Skin of body (tissue), 2 donors: ENCODE measurements around the gene TRNT1. TPM values are rescaled to one million over a fixed set of nuclear protein-coding genes. Genes with fewer than 3 reads are reported as not detected.

Experiments
- DNase-seq: peaks from one replicate; lab custom pipeline; 2025; lab: John Stamatoyannopoulos, UW
- total RNA-seq: library from RNA; depleted of rRNA; stranded (reverse); fragments of >200 nt; gene quantifications from one replicate; pipeline ENCODE4 v1.2.3, GENCODE V29; 2014

Gene TRNT1
- total RNA-seq = 34.1 TPM

DNA sequence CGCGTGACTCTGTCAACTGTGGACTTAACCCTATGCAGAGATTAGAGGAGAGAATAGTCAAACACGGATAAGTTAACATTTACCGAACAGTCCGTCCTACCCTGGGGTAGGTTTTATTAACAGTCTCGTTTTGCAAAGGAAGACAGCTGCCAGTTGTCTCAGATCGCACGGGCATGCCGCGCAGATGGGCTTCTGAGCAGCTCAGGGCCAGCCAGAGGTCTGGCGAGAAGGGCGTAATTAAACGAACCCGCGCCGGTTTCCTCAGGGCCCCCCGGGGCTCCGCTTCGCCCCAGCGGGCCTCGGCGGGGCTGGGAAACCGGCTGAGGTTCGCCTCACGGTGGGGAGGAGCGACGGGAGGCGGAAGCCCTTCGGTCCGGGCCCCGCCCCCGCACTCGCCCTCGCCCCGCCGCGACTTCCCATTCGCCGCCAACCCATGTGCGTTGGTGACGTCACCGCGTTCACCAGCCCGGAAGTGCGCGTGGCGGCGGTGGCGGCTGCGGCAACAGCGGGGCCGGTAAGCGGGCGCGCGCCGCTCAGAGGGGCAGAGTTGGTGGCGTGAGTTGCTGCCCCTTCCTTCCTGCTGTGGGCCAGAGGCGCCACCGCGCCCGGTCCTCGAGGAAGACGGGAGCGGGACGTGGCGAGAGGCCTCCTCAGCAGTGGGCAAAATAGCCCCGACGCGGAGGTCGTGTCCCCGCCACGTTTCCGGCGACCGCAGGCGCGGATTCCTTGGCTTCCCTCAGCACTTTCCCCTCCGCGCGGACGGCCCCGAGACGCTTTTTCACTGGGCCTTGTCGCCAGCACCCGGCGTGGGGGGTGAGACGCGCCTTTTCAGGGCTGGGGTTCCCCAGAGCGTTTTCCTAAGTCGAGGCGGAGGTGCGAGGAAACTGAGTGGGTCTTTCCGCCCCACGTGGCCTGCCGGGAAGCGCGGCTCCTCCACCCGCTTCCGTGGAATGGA, at the start of gene TRNT1:
TSS of gene TRNT1 (plus strand) at position 464 of the 955 bp plus-strand sequence. CDS start 2,101 bp downstream, outside the sequence.
- DNase-seq = peak; percentile 85

DNA sequence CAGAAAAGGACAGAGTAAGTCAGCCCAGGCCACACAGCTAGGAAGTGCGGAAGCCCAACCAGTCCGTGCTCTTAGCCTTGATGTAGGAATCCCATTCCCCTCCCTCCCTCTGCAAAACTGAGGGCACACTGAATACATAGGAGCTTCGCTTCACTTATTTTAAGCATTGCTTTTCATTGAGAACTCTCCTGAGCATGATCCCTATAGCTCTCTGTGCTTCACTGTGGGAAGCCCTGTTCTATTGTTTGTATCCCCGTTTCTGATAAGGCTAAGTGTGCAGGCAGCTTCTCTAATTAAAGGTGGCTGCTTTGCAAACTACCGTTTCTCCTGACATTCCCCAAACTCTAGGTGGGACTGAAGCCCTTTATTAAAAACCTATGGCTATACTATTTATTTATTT, 46.4 kb upstream of the TRNT1 start:
- DNase-seq = no peak

DNA sequence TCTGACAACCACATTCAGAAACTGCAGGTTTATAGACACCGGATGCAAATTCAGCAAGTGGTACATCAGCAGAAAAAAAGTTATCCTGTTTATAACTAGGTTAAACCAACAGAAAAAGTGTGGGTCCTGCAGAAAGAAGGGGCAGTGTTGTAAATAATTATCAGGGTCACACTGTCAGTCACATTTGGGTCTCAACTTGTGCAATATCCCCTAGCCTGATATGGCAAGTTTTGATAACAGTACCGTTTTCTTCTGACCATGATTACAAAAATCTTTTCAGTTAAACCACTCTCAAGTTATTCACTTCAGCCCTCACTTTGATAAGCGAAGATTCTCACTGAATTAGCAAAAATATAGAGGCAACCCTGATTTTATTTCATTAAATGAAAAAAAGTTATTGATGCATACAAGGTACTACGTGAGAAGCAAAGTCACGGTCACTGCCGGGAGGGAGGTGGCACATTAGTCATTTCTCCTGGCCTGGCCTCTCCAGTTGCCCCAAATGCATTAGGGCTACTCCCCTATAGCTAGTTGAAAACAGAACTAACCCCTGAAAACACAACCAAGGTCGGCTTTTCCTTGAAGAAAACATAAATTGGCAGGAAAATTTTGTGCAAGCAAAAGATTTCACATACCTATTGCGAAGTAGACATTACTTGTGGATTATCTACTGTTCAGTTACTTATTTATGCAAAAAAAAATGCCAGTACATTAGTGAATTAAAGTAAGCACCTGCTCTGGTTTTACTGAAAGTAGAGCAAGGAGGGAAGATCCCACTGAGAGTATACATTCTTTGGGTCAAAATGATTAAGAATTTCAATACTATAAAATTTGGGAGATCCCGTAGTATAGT, 45.1 kb upstream of the TRNT1 start:
- DNase-seq = no peak

DNA sequence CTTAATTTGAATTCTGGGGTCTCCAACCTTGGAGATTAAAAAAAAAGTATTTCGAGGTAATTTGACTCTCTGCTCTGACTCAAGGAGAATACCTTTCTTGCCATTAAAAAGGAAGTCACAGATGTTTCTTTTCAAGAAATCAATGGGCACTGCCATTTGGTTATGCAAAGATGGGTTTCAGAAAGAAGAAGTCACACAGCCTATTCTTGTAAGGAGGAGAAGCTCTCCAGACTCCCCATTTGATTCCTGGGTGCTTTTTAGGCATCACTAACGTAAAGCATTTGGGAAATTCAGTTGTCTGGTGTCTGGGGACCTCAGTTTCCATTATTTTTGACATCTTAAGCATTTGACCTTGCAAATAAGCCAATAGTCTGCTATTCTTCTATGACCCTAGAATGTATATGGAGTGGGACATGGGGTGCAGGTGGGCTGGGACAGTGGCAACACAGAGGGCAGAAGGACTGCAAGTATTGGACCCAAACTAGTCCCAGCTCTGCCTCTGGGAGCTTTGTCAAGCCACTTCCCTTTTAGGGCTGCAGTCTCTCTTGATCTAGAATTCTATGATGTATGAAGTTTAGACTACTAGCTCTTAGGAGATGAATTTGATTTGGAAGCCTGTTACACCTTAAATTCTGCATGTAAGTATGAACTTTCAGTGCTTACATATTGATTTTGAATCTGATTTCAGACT, 44.4 kb upstream of the TRNT1 start:
- no peak for DNase-seq

DNA sequence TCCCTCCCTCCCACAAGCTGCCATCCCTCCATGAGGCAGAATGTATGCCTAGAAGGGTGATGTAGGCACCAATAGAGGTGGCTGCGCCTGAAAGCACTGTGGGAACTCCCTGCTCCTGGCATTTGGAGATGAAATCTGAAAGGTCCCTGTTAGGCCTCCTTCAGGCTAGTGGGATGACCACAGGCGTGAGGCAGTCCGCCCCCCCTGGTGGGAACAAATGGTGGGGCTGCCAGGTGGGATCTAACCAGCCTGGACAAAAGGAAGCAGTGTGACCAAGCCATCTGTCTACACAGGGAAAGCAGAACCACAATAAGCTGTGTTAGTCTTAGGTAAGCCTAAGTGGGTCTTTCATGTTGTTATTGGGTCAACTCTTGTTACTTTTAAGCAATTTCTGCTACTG, 41.9 kb upstream of the TRNT1 start:
- no peak for DNase-seq

DNA sequence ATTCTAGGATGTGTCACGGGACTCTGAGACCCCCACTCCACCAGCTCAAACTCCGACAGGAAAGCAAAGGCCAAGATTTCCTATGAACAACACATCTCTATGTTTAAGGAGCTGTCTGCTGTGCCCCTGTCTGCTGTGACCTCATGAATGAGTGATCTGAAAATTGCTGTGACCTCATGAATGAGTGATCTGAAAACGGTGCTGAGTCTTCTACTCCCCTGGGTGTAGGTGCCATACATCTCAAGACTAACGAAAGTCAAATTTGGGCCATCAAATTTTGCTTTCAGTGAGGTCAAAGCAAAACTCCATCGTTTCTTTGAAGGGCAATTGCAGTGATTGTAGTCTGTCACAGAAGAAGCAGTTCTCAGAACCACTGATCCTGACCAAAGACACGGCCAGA, 41.0 kb upstream of the TRNT1 start:
- DNase-seq = no peak

DNA sequence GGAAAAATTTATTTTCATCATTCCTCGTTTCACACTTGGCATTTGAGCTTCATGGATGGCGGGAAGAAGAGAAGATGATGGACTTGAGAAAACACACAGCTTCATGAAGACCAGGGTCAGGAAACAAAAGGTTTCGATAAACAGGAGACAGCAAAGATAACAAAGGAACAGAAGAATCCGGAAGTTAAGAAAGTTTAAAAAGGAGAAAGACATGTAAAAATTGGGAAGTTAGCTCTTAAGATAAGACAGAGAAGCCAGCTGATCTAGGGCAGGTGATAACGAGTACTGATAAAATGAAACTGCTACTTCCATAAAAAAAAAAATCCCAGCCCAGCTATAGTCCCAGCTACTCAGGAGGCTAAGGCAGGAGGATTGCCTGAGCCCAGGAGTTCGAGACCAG, 40.5 kb upstream of the TRNT1 start:
- no peak for DNase-seq

DNA sequence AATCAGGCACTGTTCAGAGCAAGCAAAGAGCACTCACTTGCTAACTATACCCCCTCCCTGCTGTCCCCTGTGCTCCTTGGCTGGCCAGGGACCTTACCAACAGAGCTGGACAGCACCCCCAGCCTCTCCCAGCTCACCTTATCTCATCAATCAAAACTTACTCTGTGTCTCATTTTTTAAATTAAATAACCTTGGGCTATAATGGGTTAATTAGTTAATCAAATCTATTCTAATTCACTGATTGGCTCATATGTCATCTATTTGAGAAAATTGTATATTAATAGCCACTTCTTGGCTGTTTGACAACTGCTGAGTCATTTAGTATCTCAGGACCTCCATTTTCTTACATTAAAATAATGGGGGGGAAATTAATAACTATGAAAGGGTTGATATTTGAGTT, 39.5 kb upstream of the TRNT1 start:
- DNase-seq = no peak

DNA sequence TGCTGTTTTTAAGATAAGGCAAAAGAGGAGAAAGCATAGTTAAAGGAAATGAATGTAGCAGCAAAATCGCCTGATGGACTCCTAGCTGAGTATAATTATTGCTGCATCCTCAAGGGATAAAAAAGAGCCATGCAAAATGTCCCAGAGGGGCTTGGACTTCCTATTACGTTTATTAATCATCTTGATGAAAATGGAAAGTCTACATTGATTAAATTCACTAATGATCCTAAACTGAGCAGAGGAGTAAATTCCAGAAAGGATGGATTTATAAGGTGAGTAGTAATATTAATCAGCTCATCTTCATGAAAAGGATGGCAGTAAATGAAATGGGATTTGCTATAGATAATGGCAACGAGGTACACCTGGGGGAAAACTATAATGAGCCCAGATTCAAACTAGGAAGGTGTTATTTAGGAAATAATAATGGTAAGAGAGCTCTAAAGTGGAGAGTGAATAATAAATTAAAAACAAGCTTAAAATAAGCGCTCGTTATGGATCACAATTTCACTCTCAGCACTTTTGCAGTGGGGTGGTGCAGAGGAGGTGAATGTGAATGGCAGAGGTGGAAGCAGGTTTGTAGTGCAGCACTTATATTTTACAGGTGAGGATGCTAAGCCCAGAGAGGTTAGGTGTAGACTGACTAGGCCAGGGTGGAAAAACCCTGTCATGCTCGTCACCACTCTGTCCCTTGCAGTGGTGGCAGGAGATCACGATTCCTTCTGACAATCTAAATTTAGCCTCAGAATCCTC, 38.8 kb upstream of the TRNT1 start:
- no peak for DNase-seq

DNA sequence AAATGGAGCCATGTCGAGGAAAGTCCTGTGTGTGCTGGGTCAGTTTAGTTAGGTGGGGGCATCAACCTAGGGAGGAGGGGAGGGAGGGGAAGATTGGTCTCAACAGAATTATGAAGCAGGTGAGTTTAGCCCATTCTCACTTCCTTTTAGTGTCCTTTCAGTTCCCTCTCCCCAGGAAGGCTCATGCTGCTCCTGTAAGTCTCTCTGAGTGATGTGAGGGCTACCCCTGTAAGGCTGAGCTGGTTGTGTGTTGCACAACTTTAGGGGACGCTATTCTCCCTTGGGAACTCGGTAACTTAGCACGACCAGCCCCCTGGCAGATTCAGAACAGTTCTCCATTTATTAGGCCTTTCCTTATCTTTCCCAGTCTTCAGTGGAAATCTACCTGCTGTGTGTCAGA, 37.7 kb upstream of the TRNT1 start:
- DNase-seq = no peak

DNA sequence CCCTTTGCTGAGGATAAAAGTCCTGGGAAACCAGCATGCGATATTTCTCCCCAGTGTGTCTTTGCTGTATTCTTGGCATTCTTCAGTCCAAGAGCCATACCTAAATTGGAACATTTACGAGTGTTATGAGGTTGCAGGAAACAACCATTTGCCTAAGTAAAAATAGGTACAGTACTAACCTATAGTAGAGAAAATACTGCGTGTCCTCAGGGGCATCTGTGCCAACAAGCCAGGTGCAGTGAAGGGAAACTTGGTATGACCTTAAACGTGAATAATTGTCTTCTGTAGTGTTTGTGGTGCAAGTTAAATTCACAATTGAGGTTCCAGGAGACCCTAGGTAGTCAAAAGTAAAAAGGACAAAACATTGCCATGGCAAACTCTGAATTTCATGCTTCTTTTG, 28.8 kb upstream of the TRNT1 start:
- DNase-seq = no peak

DNA sequence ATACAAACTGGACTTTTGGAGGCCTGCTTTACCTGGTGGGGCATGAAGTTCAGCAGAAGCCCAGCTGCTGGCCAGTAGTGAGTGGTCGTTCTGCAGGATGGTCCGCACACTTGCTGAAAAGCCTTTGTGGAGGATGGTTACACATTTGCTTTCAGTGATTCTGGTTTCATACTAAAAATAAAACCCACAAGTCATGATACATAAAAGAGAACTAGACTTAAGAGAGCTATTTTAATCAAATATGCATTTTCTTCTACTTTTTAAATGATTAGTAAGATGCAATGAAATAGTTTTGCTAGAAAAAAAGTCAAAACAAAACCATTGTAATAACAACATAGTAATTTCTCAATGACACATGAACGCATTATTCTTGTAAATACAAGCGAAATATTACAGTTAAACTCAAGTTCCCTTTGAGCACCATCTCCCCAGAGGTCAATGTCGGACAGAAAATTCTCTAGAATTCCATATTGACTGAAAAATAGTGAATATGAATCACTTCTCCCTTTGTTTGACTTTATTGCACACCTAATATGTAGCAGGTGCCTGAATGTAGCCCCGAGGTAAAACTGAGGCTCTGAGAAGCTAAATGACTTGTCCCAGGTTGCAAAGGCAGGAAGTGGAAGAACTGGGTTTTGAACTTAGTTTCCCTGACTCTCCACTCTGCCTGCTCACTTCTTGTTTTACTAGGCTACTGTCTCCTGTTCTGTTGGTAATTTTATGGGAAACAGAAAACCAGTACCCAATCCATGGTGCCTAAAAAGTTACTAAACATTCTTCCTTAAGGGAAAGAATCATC, 24.9 kb upstream of the TRNT1 start:
- DNase-seq = no peak

DNA sequence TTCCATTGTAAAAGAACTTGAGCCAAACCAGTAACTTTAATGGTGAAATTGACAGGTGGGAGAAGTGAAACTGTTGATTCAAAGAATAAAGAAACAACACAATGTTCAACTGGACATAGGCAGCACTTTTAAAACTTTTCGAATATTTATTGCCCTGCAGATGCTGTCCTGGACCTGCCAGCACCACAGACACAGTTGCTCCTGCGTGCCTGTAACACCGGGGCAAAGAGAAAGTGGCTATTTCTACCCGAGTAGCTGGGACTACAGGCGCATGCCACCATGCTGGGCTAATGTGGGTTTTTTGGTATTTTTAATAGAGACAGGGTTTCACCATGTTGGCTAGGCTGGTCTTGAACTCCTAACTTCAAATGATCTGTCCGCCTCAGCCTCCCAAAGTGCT, 24.0 kb upstream of the TRNT1 start:
- no peak for DNase-seq

DNA sequence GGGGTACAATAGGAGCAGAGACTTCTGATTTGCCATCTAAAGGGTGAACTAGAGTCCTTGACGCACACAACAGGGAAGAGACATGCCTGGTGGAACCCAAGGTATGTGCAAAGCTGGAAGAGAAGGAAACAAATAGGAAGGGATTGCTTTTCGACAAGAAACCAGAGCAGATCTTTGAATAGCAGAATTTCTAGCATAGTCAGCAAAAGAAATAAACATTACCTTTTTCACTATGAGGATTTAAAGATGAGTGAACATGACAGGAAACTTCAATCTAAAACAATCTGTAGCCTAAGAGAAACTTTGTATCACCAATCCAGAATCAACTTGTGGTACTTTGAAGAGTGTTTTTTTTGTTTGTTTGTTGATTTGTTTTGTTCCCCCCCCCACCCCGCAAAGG, 21.5 kb upstream of the TRNT1 start:
- no peak for DNase-seq

DNA sequence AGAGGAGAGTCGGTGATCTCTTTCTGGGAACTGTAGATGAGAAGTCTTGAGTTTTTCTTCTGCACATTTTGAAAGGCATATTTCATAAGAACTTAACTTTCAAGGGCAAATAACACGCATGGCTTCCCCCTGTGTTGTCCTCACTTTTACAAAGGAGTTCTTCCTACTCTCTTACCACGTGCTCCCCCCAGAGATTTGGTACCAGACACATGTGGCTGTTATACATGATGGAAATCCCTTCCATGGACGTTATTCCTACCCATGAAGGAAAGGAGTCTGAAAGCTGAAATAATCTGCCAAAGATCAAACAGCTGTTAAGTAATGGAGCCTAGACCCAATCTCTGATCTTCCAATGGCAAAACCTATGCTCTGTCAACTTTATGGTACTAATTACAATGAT, 20.9 kb upstream of the TRNT1 start:
- DNase-seq = no peak

DNA sequence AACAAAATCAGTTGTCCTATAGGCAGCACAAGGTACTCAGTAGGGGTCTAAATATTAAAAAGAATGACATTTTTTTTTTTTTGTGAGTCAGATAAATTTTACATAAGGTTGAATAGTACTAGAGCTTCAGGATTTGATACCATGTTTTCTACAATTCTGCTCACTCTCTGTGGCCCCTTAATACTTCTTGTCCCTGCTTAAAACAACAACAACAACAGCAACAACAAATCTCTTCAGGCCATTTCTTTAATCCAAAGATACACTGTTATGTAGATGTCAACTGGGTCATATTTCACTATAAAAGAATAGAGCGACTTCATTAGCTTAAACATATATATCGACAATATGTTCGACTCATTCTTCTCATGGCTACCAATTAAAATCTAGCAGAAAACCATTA, 19.6 kb upstream of the TRNT1 start:
- no peak for DNase-seq

DNA sequence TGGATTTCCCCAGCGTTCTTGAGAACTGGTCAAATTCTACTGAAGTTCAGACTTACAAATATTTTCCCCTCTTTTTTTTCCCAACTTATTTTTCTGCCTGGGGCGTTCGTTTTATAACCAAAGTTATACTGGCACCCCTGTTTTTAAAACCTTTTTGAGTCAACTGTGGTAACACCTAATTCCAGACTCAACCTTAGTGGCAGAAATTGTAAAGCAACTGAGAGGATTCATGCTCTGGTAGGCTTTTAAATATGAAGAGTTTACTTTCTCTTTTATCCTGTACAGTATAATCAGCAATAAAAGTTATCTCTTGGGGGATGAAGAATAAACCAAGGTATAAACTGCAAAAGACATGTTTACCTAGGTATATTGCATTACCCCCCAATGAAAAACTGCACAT, 18.9 kb upstream of the TRNT1 start:
- DNase-seq = no peak

DNA sequence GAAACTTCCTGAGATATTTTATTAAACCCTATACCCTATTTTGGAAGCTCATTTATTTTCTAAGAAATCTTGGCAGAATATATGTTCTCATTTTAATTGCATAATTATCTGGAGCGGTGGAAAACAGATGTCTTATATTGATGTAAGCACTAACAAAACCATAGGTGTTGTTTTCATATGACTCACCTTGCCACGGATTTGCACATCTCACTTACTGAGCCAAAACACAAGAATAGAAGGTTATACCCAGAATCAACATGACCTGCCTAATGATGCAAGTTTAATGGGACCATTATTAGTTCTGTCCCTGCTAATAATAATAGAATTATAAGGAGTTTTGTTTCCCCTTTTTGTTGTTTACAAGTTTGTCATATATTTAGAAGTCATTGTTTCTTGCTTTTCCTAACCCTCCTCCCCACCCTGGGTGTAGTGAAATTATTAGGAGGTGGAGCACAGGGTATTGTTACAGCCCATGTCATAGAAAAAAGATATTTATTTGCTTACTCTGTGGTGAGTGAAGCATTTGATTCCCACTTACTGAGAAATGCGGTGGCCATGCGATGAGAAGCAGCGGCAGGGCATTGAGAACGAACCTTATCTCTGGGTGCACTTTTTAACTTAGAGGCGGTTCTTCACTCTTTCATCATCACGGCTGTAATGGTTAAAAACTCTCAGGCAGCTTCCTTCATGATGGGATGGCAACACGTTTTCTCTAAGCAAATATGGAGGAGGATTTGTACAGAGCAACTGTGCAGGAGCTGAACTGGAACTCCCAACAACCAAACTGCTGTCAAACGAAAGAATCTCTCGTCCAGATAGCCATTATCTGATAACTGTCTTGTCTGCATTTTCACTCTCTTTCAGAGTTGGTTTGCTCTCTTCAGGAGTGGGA, 17.1 kb upstream of the TRNT1 start:
- no peak for DNase-seq

DNA sequence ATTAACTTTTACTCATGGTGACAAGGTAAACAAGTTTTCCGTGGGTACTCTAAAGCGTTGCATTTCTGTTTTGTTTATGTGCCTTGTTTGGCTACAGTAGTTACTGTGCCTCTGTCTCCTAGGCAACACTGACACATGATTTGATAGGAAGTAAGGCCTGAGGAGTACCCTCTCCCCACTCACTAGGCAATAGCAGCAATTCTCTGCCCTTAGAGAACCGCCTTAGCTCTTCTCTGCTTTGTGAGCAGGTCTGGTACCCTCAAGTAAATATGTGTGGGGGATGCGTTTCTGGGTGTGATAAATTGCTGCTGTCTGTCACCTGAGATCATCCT, 16.5 kb upstream of the TRNT1 start, which contains the start of gene IL5RA:
TSS of gene IL5RA (minus strand) at position 76 of the 332 bp plus-strand sequence. CDS start 5,390 bp downstream, outside the sequence.
- DNase-seq = no peak
